Measurements from ENCODE around the gene MGAT1.
"Not testable (repeated sequence)": the region's sequence is repeated elsewhere in the genome, so short reads cannot be mapped to it uniquely, and the experiment has no call there.

MGAT1 gene

GRCh38 chr5:180804129-180804618, 1.6 kb upstream of the MGAT1 start:
- no peak for DNase-seq (ENCODE audit: low read depth in 2 of 2)

DNA sequence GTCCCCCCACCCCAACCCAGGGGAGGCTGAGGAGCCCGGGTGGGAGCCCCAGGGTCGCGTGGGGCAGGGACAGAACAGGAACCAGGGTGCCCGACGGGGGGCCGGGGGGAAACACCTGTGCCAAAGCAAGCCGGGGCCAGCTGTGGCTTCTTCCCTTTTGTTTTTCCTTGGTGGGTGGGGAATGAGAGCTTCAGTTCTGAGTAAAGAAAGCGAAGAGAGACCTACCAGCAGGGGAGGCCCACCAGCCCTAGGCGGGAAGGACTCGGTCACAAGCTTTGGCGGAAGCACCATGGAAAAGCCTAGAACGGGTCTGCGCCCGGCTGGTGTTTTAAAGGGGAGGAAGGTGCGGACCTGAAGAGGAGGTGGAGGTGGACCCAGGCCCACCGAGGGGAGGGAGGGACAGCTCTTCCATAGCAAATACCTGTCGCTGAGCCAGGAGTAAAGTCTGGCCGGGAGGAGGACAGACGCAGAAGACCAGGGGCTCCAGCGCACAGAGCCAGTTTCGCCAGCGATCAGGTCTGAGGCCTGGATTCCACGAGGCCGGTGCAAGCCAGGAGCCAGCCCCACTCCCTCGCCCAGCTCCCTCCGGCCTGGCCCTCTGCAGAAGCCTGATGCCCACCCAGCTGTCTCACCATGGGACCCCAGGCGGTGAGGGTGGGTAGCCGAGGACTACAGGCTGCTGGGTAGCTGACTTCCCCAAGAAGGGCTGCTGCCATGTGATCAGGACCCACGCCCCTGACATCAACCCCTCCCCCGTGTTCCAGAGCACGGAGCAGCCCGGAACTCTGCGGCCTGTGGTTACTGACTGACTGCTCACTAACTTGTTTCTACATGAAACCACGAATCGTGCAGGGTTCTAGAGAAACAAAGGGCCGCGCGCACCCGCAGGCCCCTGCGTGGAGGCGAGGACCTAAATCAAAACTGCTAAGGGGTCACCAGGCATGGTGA, 849 bp upstream of the MGAT1 start:
- peak; percentile 50 to 54 for DNase-seq (ENCODE audit: low read depth in 2 of 2)

GRCh38 chr5:180801596-180802324, 846 bp downstream of the MGAT1 start:
- DNase-seq (ENCODE audit: low read depth in 2 of 2), result no peak

DNA sequence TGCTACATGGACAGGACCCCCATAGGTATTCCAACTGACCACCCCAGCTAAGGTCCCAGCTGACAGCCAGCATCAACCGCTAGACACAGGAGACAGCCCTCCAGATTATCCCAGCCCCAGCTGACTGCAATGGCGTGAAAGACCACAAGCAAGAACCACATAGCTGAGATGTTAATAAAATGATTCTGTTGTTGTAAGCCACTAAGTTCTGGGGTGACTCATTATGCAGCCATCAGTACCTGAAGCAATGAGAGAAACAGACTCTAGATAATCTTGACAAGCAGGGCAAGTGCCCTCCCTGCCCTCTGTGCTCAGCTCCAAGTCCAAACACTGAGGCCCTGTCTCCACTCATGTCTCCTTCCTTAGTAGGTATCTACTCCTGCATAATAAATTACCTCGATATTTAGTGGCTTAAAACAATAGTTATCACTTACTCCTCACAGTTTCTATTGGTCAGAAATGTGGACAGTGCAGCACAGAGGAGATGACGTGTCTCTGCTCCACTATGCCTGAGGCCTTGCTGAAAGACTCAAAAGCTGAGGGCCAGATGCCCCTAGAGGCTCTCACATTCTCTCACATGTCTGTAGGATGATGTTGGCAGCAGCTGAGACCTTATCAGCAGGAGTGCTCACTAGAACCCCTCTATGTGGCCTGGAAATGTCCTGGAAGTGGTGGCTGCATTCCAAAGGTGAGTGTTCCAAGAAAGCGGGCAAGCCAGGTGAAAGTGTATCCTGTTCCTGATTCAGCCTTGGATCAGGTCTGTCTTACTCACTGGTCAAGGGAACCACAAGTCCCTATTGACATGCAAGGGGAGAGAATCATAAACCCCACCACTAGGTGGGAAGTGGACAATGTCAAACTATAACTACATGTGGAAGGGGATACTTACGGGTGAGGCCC, 2.5 kb downstream of the MGAT1 start:
- no peak for DNase-seq (ENCODE audit: low read depth in 2 of 2)

GRCh38 chr5:180799194-180799593, 3.4 kb downstream of the MGAT1 start:
- DNase-seq (ENCODE audit: low read depth in 2 of 2), result no peak

DNA sequence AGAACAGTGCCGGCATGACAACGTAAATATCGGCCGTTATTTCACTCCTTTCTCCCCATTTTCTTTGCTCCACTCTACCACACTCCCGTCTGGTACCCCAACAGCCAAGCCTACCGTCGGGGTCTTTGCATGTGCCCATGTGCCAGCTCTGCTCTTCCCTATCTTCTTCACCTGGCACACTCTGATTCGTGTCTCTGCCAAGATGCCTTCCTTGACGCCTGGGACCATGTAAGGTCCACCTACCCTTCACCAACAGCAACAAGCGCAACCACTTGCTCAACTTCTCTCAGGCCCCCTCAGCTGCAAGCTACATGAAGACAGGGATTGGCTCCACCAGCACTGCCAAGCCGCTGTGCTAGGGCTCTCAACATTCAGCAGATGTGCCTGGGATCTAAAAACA, 4.4 kb downstream of the MGAT1 start:
- no peak for DNase-seq (ENCODE audit: low read depth in 2 of 2)

GRCh38 chr5:180797256-180798192, 5.1 kb downstream of the MGAT1 start:
- no peak for DNase-seq (ENCODE audit: low read depth in 2 of 2)

DNA sequence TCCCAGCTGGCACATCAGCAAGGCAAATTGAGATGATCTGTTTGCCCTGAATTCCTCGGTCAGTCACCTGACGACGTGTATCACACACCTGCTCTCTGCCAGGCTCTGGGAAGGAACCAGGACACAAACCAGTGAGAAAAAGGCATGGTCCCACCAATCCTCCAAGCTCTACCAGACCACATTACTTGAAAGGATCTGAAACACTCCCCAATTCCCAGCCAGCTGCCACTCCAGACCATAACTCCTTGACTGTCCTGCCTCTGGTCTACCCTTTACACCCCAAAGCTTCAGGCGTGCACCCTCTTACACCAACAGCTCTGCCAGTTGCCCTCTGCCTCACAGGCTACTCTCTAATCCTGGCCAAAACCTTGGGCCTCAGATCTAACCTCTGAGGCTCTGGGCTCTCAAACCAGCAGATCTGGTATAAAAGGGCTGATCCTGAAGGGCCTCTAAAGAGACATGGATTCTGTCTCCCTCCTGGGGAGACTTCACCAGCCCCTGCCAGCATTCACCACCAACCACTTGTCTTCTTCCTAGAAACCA, 6.8 kb downstream of the MGAT1 start:
- DNase-seq (ENCODE audit: low read depth in 2 of 2), result no peak

DNA sequence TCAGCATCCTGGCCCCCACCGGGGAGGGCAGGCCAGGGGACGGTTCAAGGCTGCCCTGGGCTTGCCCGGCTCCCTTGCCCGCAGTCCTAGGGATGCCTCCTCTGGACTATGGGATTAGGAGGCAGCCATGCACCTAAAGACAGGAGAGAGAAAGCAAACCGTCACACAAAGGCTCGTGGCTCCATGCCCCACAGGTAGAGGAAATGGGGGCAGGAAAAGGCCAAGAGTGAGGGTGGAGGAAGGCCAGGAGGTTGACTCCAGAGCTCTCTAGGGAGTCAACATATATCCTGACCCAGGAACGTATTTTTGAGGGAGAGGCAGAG, 9.7 kb downstream of the MGAT1 start:
- no peak for DNase-seq (ENCODE audit: low read depth in 2 of 2)

DNA sequence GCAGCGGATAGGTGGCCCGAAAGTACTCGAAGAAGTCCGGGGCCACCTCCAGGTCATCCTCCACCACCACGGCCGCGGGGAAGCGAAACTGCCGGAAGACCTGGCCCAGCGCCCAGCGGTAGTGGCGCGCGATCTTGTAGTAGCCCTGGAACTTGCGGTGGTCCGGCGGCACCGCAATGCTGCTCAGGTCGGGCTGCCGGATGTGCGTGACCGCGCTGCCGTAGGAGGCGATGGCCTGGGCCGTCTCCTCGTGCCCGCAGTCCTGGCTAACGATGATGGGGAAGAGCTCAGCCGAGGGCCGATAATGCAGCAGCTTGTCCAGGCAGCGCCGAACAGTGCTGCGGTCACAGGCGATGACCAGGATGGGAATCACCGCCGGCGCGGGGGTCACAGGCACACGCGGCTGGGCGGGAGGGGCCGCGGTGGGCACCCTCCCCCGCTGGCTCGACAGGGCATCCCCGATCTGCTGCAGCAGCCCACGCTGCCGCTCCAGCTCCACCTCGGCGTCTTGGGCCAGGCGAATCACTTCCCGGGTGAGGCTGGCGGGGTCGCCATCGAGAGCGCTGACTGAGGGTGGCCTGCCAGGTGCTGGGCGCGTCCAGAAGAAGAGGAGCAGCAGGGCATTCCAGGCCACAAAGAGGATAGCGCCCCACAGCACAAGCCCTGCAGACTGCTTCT, 10.2 kb downstream of the MGAT1 start:
- DNase-seq (ENCODE audit: low read depth in 2 of 2), result no peak

DNA sequence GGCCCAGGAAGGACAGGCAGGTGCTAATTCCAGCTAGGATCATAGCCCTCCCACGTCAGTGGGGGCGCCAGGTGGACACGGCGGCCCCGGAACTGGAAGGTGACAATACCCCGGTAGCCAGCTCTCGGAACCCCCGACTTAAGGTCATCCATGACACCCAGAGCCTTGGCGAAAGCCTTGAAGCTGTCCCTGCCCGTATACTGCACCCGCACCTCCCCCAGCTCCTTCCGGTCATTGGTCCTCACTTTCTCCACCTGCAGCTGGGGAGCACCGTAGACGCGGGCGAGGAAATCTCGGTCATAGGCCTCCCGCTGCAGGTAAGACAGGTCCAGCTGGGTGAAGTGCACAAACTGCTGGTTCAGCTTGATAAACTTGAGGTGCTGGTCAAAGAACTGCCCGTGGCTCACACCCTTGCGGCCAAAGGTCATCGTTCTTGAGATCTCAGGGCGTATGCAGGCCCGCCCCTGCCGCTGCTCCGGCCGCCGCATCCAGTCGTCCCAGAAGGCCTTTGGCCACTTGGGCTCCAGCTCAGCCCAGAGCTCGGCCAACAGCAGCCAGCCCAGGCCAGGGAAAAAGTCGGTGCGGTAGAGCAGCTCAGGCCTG, 10.9 kb downstream of the MGAT1 start:
- DNase-seq (ENCODE audit: low read depth in 2 of 2), result no peak

DNA sequence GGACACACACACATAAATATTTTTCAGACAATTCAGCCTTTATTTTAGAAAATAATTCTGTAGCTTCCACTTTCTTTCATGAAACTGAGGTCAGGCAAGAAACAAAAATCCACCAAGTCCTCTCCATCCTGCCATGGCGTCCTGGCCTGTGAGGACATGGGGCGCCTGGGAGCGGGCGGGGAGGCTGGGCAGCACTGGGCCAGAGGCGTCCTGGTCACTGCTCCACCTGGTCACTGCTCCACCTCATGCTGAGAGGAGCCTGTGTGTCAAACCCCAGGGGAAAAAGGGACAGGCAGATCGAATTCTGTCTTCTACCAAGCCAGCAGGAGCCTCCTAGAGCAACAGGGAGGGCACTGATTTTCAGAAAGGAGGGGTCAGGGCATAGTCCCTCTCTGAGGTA, 12.1 kb downstream of the MGAT1 start:
- no peak for DNase-seq (ENCODE audit: low read depth in 2 of 2)

- no peak for DNase-seq (ENCODE audit: low read depth in 2 of 2)
These were observed 12.6 kb downstream of the MGAT1 start for GRCh38 chr5:180790020-180790419.

GRCh38 chr5:180788651-180789410, 13.8 kb downstream of the MGAT1 start:
- DNase-seq (ENCODE audit: low read depth in 2 of 2), result not testable (repeated sequence)

GRCh38 chr5:180787711-180788431, 14.7 kb downstream of the MGAT1 start:
- no peak for DNase-seq (ENCODE audit: low read depth in 2 of 2)

DNA sequence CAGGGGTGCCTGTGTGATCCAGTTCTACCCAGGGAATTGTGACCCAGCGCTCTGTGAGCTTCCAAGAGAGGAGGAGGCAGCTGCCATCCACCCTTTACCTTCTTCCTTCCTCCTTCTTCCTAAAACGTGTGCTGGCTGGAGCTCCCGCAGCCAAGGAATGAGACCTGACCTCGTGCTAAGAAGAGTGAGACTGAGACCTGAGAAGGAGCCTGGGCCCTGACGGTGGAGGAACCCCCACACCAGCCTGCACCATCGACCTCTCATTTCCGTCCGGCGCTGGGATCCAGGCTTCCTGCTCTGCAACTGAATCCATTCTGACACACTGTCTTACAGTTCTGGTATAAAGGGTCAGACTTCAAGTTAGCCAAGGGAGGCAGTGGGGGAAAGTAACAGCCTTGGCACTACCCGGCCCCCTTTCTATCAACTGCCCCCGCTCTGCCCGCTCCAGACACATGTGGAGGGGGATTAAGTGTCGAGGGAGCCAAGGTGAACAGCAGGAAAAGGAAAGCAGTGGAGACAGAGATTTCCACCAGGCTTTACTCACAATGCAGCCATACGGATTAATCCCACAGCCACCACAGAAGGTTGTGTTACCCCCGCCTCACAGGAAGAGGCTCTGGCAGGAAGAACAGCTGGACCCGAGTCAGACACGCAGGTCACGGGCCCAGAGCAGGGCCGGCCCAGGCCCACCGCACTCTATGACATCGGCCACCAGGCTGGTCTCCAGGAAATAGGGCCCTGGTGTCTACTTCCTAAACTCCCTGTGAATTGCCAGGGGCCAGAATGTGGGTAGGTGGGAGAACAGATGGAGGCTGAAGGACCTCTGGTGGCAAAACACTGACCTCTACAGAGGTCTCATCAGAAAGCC, 15.8 kb downstream of the MGAT1 start:
- no peak for DNase-seq (ENCODE audit: low read depth in 2 of 2)

DNA sequence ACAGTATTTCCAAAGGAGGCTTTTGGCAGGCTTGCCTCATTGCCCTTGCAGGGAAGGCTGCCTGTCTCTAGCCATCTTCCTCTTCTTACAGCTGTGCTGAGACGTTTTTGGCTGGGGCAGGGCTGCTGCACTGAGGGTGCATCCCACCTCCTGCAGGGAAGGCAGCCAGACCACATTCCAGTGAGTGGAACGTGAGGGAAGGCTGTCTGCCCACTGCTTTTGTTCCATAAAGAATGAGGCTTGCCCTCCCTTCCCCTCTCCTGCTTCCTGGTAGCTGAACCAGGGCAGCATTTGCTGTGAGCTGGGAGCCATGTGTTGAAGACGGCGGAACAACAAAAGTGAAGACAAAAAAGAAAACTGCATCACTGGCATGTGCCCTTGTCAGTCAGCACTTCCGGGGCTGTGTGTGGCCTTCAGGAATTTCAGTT, 16.8 kb downstream of the MGAT1 start:
- no peak for DNase-seq (ENCODE audit: low read depth in 2 of 2)

All from stimulated activated CD4-positive, alpha-beta T cell treated with anti-CD3 and anti-CD28 coated beads, Interleukin-1b, Interleukin-23, amount 100 ng/mL, for 1 hour (primary cell).